ACHN (cell line): ENCODE data around the gene ANKRD16.
A peak's percentile ranks its signal among the peaks of the same experiment; 100 is the strongest.
"Not testable (repeated sequence)": the region's sequence is repeated elsewhere in the genome, so short reads cannot be mapped to it uniquely, and the experiment has no call there.

ENCODE experiments used
- DNase-seq: peaks from one replicate; pipeline ENCODE4 v3.0.0-alpha.2; 2015
- in situ Hi-C: cut with HindIII; loops from 2 replicates; pipeline ENCODE4 v1.10.0; 2017; ENCODE audit warnings: low sequenced_read_pairs, low pct_ligation_motif_present, low pct_unique_long_range_greater_than_20kb

Gene ANKRD16

GRCh38 chr10:5889624-5890451 lies at the start of gene ANKRD16, which contains the start of gene FBH1:
TSS of gene ANKRD16 (minus strand) at chr10:5889893. CDS start at chr10:5889354, 539 bp downstream.
TSS of gene FBH1 (plus strand) at chr10:5890243. CDS start at chr10:5890346, 103 bp downstream.
- in situ Hi-C loops, result no loop called here
- DNase-seq, result peak; percentile 96

GRCh38 chr10:5938291-5938690 lies 48.6 kb upstream of the ANKRD16 start:
- in situ Hi-C loops, result no loop called here
- no peak for DNase-seq

GRCh38 chr10:5937016-5937415 lies 47.3 kb upstream of the ANKRD16 start:
- in situ Hi-C loops, result no loop called here

GRCh38 chr10:5935628-5936027 lies 45.9 kb upstream of the ANKRD16 start:
- in situ Hi-C loops, result no loop called here

More at GRCh38 chr10:5937016-5937415, 47.3 kb upstream of the ANKRD16 start:
- no peak for DNase-seq

GRCh38 chr10:5933909-5934546 lies 44.3 kb upstream of the ANKRD16 start:
- no peak for DNase-seq
- in situ Hi-C loops, result no loop called here

More at GRCh38 chr10:5935628-5936027, 45.9 kb upstream of the ANKRD16 start:
- DNase-seq, result no peak

- in situ Hi-C loops, result no loop called here
These were observed 42.7 kb upstream of the ANKRD16 start for GRCh38 chr10:5932345-5932744.

GRCh38 chr10:5930272-5930671 lies 40.6 kb upstream of the ANKRD16 start:
- in situ Hi-C loops, result no loop called here
- DNase-seq, result no peak

More at GRCh38 chr10:5932345-5932744, 42.7 kb upstream of the ANKRD16 start:
- DNase-seq, result no peak

- in situ Hi-C loops, result no loop called here
- no peak for DNase-seq
These were observed 39.7 kb upstream of the ANKRD16 start for GRCh38 chr10:5929442-5929841.

GRCh38 chr10:5927306-5927705 lies 37.6 kb upstream of the ANKRD16 start:
- no peak for DNase-seq
- in situ Hi-C loops, result no loop called here

GRCh38 chr10:5924889-5925288 lies 35.2 kb upstream of the ANKRD16 start:
- DNase-seq, result no peak
- in situ Hi-C loops, result no loop called here

GRCh38 chr10:5921746-5922145 lies 32.1 kb upstream of the ANKRD16 start:
- no peak for DNase-seq
- in situ Hi-C loops, result no loop called here

- in situ Hi-C loops, result no loop called here
- DNase-seq, result no peak
These were observed 29.9 kb upstream of the ANKRD16 start for GRCh38 chr10:5919568-5919967.

GRCh38 chr10:5918763-5919162 lies 29.1 kb upstream of the ANKRD16 start:
- in situ Hi-C loops, result no loop called here
- DNase-seq, result no peak

GRCh38 chr10:5917305-5917704 lies 27.6 kb upstream of the ANKRD16 start:
- in situ Hi-C loops, result no loop called here
- DNase-seq, result no peak

GRCh38 chr10:5915451-5915850 lies 25.8 kb upstream of the ANKRD16 start:
- no peak for DNase-seq
- in situ Hi-C loops, result no loop called here

GRCh38 chr10:5913736-5914135 lies 24.0 kb upstream of the ANKRD16 start:
- in situ Hi-C loops, result no loop called here
- no peak for DNase-seq

GRCh38 chr10:5911670-5912069 lies 22.0 kb upstream of the ANKRD16 start:
- in situ Hi-C loops, result no loop called here
- no peak for DNase-seq

- in situ Hi-C loops, result no loop called here
- no peak for DNase-seq
These were observed 20.8 kb upstream of the ANKRD16 start for GRCh38 chr10:5910323-5911100.

- DNase-seq, in situ Hi-C loops: not testable (repeated sequence)
These were observed 19.0 kb upstream of the ANKRD16 start for GRCh38 chr10:5908676-5909075.
